ENCODE measurements around the gene DTX3. TPM values are rescaled to one million over a fixed set of nuclear protein-coding genes. Genes with fewer than 3 reads are reported as not detected.

DTX3 gene
- total RNA-seq, 1 experiment from 2014 or later, result 61.7 TPM

Other genes with a start within 250 kb of the DTX3 start
- 64.0 and 76.2 TPM in 2 replicates for gene R3HDM2, start 173.8 kb upstream of the DTX3 start, total RNA-seq (2021)
- gene INHBC, start 170.0 kb upstream of the DTX3 start, total RNA-seq (2021), result not detected in 2 replicates
- 0.62 and 0.94 TPM in 2 replicates for gene INHBE, start 149.5 kb upstream of the DTX3 start, total RNA-seq (2021)
- 22.4 and 22.6 TPM in 2 replicates for gene GLI1, start 145.0 kb upstream of the DTX3 start, total RNA-seq (2021)
- 0.52 and 0.87 TPM in 2 replicates for gene ARHGAP9, start 125.0 kb upstream of the DTX3 start, total RNA-seq (2021)
- gene MARS1, start 116.8 kb upstream of the DTX3 start, total RNA-seq (2021), result 467 and 504 TPM in 2 replicates
- 61.9 and 65.6 TPM in 2 replicates for gene DDIT3, start 84.3 kb upstream of the DTX3 start, total RNA-seq (2021)
- gene MBD6, start 82.0 kb upstream of the DTX3 start, total RNA-seq (2021), result 140 and 150 TPM in 2 replicates
- gene DCTN2, start 57.6 kb upstream of the DTX3 start, total RNA-seq (2021), result 121 and 129 TPM in 2 replicates
- gene KIF5A, start 54.8 kb upstream of the DTX3 start, total RNA-seq (2021), result 2.1 and 3.3 TPM in 2 replicates
- gene PIP4K2C, start 13.6 kb upstream of the DTX3 start, total RNA-seq (2021), result 34.9 and 35.4 TPM in 2 replicates
- gene ARHGEF25, start 6.6 kb downstream of the DTX3 start, total RNA-seq (2021), result 20.9 and 32.5 TPM in 2 replicates
- 34.5 and 39.0 TPM in 2 replicates for gene B4GALNT1, start 28.4 kb downstream of the DTX3 start, total RNA-seq (2021)
- gene OS9, start 89.3 kb downstream of the DTX3 start, total RNA-seq (2021), result 142 and 161 TPM in 2 replicates
- 4.0 and 6.6 TPM in 2 replicates for gene AGAP2, start 133.9 kb downstream of the DTX3 start, total RNA-seq (2021)
- gene TSPAN31, start 140.2 kb downstream of the DTX3 start, total RNA-seq (2021), result 8.9 and 24.6 TPM in 2 replicates
- gene CDK4, start 147.5 kb downstream of the DTX3 start, total RNA-seq (2021), result 216 and 247 TPM in 2 replicates
- 19.8 and 23.6 TPM in 2 replicates for gene MARCHF9, start 150.3 kb downstream of the DTX3 start, total RNA-seq (2021)
- gene CYP27B1, start 162.3 kb downstream of the DTX3 start, total RNA-seq (2021), result 4.5 and 4.7 TPM in 2 replicates
- 51.0 and 55.6 TPM in 2 replicates for gene METTL1, start 167.3 kb downstream of the DTX3 start, total RNA-seq (2021)
- 5.3 and 7.4 TPM in 2 replicates for gene EEF1AKMT3, start 167.8 kb downstream of the DTX3 start, total RNA-seq (2021)
- 52.6 and 58.5 TPM in 2 replicates for gene TSFM, start 178.0 kb downstream of the DTX3 start, total RNA-seq (2021)
- 4.4 and 5.4 TPM in 2 replicates for gene AVIL, start 213.9 kb downstream of the DTX3 start, total RNA-seq (2021)
- gene CTDSP2, start 241.9 kb downstream of the DTX3 start, total RNA-seq (2021), result 115 and 132 TPM in 2 replicates